Measurements from ENCODE around the gene CRX.

DNA sequence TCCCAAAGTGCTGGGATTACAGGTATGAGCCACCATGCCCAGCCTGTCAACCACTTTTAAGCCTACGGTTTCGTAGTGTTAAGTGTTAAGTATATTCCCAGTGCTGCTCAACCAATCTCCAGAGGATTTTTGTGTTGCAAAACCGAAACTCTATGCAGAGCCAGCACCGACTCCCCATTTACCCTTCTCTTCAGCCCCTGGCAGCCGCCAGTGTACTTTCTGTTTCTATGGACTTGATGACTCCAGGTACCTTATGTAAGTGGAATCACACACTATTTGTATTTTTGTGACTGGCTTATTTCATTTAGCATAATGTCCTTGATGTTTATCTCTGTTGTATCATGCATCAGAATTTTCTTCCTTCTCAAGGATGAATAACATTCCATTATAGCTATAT, 63.3 kb downstream of the CRX start:
- TF ChIP-seq, protein P1, sequence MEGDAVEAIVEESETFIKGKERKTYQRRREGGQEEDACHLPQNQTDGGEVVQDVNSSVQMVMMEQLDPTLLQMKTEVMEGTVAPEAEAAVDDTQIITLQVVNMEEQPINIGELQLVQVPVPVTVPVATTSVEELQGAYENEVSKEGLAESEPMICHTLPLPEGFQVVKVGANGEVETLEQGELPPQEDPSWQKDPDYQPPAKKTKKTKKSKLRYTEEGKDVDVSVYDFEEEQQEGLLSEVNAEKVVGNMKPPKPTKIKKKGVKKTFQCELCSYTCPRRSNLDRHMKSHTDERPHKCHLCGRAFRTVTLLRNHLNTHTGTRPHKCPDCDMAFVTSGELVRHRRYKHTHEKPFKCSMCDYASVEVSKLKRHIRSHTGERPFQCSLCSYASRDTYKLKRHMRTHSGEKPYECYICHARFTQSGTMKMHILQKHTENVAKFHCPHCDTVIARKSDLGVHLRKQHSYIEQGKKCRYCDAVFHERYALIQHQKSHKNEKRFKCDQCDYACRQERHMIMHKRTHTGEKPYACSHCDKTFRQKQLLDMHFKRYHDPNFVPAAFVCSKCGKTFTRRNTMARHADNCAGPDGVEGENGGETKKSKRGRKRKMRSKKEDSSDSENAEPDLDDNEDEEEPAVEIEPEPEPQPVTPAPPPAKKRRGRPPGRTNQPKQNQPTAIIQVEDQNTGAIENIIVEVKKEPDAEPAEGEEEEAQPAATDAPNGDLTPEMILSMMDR (IDR thresholded peaks at IDR 0.05; ENCODE audit: borderline replicate concordance, extremely low read depth, low read length, poor library complexity, severe bottlenecking): no peak
- TF ChIP-seq EZH2 (IDR thresholded peaks at IDR 0.05; ENCODE audit: borderline replicate concordance, low read depth, low read length, severe bottlenecking): no peak
